ENCODE results near the gene LCN9.

DNA sequence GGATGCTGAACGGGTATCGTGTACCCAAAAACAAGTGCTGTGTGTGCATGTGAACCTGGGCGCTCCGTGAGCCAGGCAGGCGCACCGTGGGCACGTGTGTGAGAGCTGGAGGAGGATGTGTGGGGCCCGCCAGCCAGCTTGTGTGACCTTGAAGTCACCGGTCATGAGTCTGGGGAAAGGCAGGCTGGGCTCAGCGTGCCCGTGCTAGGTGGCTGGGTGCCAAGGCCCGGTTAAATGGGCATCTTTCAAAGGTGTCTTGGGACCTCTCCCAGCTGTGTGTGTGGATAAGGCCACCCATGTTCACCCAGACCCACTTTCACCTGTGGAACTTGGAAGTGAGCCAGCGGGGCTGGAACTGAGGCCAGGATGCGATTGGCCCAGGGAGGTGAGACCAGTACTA lies 42.3 kb downstream of the LCN9 start:
- TF ChIP-seq CEBPB (IDR thresholded peaks at IDR 0.05; ENCODE audit: borderline replicate concordance, low read depth, low read length) (no peak), KLF6 (CRISPR knock-in tag; IDR thresholded peaks at IDR 0.05) (no peak), POLR2AphosphoS2 (IDR thresholded peaks at IDR 0.05; ENCODE audit: low read depth, low read length) (no peak), MATR3 (CRISPR knock-in tag; IDR thresholded peaks at IDR 0.05) (no peak), RAD51 (IDR thresholded peaks at IDR 0.05; ENCODE audit: borderline replicate concordance) (no peak), KDM1A (CRISPR knock-in tag; IDR thresholded peaks at IDR 0.05) (no peak), ZNF615 (CRISPR knock-in tag; IDR thresholded peaks at IDR 0.05; ENCODE audit: borderline replicate concordance) (no peak), POLR2A (IDR thresholded peaks at IDR 0.05; ENCODE audit: insufficient read depth in 1 of 2, low read depth in 2 of 2, low read length in 2 of 2) (no peak)
- TF ChIP-seq, protein P1, sequence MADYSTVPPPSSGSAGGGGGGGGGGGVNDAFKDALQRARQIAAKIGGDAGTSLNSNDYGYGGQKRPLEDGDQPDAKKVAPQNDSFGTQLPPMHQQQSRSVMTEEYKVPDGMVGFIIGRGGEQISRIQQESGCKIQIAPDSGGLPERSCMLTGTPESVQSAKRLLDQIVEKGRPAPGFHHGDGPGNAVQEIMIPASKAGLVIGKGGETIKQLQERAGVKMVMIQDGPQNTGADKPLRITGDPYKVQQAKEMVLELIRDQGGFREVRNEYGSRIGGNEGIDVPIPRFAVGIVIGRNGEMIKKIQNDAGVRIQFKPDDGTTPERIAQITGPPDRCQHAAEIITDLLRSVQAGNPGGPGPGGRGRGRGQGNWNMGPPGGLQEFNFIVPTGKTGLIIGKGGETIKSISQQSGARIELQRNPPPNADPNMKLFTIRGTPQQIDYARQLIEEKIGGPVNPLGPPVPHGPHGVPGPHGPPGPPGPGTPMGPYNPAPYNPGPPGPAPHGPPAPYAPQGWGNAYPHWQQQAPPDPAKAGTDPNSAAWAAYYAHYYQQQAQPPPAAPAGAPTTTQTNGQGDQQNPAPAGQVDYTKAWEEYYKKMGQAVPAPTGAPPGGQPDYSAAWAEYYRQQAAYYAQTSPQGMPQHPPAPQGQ (CRISPR knock-in tag; IDR thresholded peaks at IDR 0.05; ENCODE audit: borderline replicate concordance): no peak
- TF ChIP-seq, protein P2, sequence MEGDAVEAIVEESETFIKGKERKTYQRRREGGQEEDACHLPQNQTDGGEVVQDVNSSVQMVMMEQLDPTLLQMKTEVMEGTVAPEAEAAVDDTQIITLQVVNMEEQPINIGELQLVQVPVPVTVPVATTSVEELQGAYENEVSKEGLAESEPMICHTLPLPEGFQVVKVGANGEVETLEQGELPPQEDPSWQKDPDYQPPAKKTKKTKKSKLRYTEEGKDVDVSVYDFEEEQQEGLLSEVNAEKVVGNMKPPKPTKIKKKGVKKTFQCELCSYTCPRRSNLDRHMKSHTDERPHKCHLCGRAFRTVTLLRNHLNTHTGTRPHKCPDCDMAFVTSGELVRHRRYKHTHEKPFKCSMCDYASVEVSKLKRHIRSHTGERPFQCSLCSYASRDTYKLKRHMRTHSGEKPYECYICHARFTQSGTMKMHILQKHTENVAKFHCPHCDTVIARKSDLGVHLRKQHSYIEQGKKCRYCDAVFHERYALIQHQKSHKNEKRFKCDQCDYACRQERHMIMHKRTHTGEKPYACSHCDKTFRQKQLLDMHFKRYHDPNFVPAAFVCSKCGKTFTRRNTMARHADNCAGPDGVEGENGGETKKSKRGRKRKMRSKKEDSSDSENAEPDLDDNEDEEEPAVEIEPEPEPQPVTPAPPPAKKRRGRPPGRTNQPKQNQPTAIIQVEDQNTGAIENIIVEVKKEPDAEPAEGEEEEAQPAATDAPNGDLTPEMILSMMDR (CRISPR knock-in tag; IDR thresholded peaks at IDR 0.05): no peak
